Neural cell (in vitro differentiated cells): ENCODE data around the gene NXF1. TPM values are rescaled to one million over a fixed set of nuclear protein-coding genes. Genes with fewer than 3 reads are reported as not detected.

ENCODE experiments used
- H2AFZ ChIP-seq: fragments of 200-600, 300-800 bp; sonication (generic), shearing (Covaris generic); 2 replicates; pipeline ENCODE4 v1.6.0; 2014; ENCODE audit warnings: low read depth, mild to moderate bottlenecking, antibody characterized with exemption, low read length, moderate library complexity
- H3F3A ChIP-seq: fragments of 200-600 bp; shearing (Covaris generic); 2 replicates; pipeline ENCODE4 v1.6.1; 2016; ENCODE audit warnings: mild to moderate bottlenecking, moderate library complexity, mixed read lengths, antibody characterized with exemption, low read length; ENCODE audit not compliant: insufficient read depth, poor library complexity, severe bottlenecking
- H3K27ac ChIP-seq: fragments of 200-600, 300-800 bp; sonication (generic), shearing (Covaris generic); 2 replicates; pipeline ENCODE4 v1.5.1; 2014; ENCODE audit warnings: mild to moderate bottlenecking, low read length, moderate library complexity
- H3K27me3 ChIP-seq: fragments of 300-800, 200-600 bp; sonication (generic), shearing (Covaris generic); 2 replicates; pipeline ENCODE4 v1.6.0; 2014; ENCODE audit warnings: mild to moderate bottlenecking, low read depth, low read length, moderate library complexity; ENCODE audit not compliant: insufficient read depth
- H3K36me3 ChIP-seq: fragments of 300-800, 200-600 bp; sonication (generic), shearing (Covaris generic); 2 replicates; pipeline ENCODE4 v1.5.1; 2014; ENCODE audit warnings: mild to moderate bottlenecking, antibody characterized with exemption, low read length, moderate library complexity; ENCODE audit not compliant: insufficient read depth
- H3K4me2 ChIP-seq: fragments of 300-800, 200-600 bp; sonication (generic), shearing (Covaris generic); 2 replicates; pipeline ENCODE4 v1.6.0; 2014; ENCODE audit warnings: mild to moderate bottlenecking, low read length
- H3K4me3 ChIP-seq: fragments of 300-800, 200-600 bp; sonication (generic), shearing (Covaris generic); 2 replicates; pipeline ENCODE4 v1.5.1; 2014; ENCODE audit warnings: mild to moderate bottlenecking, low read length, moderate library complexity
- H3K79me2 ChIP-seq: fragments of 200-600 bp; shearing (Covaris generic); replicated peaks from 2 replicates; pipeline ENCODE4 v1.6.0; 2014; ENCODE audit warnings: mild to moderate bottlenecking, low read length, moderate library complexity; ENCODE audit not compliant: insufficient read depth
- H3K9ac ChIP-seq: fragments of 300-800, 200-600 bp; sonication (generic), shearing (Covaris generic); 2 replicates; pipeline ENCODE4 v1.6.1; 2016; ENCODE audit warnings: mild to moderate bottlenecking, low read length, mixed read lengths
- H3K9me2 ChIP-seq: fragments of 200-600 bp; shearing (Covaris generic); 2 replicates; pipeline ENCODE4 v1.6.1; 2016; ENCODE audit warnings: mild to moderate bottlenecking, low read length, mixed read lengths; ENCODE audit not compliant: insufficient read depth
- H3K9me3 ChIP-seq: fragments of 200-600, 300-800 bp; sonication (generic), shearing (Covaris generic); 2 replicates; pipeline ENCODE4 v1.6.1; 2016; ENCODE audit warnings: mild to moderate bottlenecking, mixed run types, low read length, moderate library complexity, mixed read lengths
- H4K20me1 ChIP-seq: fragments of 200-600 bp; shearing (Covaris generic); 2 replicates; pipeline ENCODE4 v1.6.1; 2016; ENCODE audit warnings: mild to moderate bottlenecking, mixed run types; ENCODE audit not compliant: insufficient read depth
- CTCF ChIP-seq: fragments of 450-650 bp; IDR thresholded peaks from 2 replicates; pipeline ENCODE4 v1.5.1; 2014; ENCODE audit warnings: antibody characterized with exemption, mild to moderate bottlenecking, moderate library complexity; ENCODE audit not compliant: poor library complexity, severe bottlenecking
- EP300 ChIP-seq: fragments of 450-650 bp; conservative IDR thresholded peaks from 2 replicates; pipeline ENCODE4 v1.6.1; 2014; ENCODE audit warnings: antibody characterized with exemption, mild to moderate bottlenecking, moderate library complexity; ENCODE audit not compliant: poor library complexity, severe bottlenecking
- EZH2 ChIP-seq: fragments of 200-600, 300-800 bp; shearing (Covaris generic), sonication (generic); IDR thresholded peaks from 2 replicates; pipeline ENCODE4 v1.6.1; 2014; ENCODE audit warnings: antibody characterized with exemption, low read length, borderline replicate concordance, mild to moderate bottlenecking; ENCODE audit not compliant: insufficient read depth, poor library complexity, severe bottlenecking
- MXI1 ChIP-seq: fragments of 450-650 bp; conservative IDR thresholded peaks from 2 replicates; pipeline ENCODE4 v1.6.1; 2014; ENCODE audit warnings: antibody characterized with exemption, mild to moderate bottlenecking; ENCODE audit not compliant: poor library complexity, severe bottlenecking
- POLR2AphosphoS5 ChIP-seq: IDR thresholded peaks from 2 replicates; pipeline ENCODE4 v1.6.1; 2012
- RAD21 ChIP-seq: fragments of 450-650 bp; conservative IDR thresholded peaks from 2 replicates; pipeline ENCODE4 v1.6.1; 2014; ENCODE audit warnings: antibody characterized with exemption, mild to moderate bottlenecking, moderate library complexity
- REST ChIP-seq: IDR thresholded peaks from 2 replicates; pipeline ENCODE4 v1.6.1; 2012; ENCODE audit warnings: borderline replicate concordance
- SMC3 ChIP-seq: fragments of 450-650 bp; conservative IDR thresholded peaks from 2 replicates; pipeline ENCODE4 v1.6.1; 2014; ENCODE audit warnings: antibody characterized with exemption, mild to moderate bottlenecking, moderate library complexity; ENCODE audit not compliant: poor library complexity
- TAF1 ChIP-seq: IDR thresholded peaks from 2 replicates; pipeline ENCODE4 v1.6.1; 2012; ENCODE audit warnings: low read depth
- polyA plus RNA-seq: library from polyadenylated mRNA; depleted of rRNA; stranded (reverse); fragments of >200 nt; gene quantifications from 2 replicates; pipeline ENCODE4 v1.2.3, GENCODE V29; 2014

NXF1 gene
- polyA plus RNA-seq, 1 donor from 2014 or later, result 26.0 TPM

GRCh38 chr11:62786318-62787004, 18.8 kb downstream of the NXF1 start:
- Histone ChIP-seq H2AFZ (no peak overlapping the region), H3K27ac (peak overlapping the region; percentile 88), H3K9ac (peak overlapping the region; percentile 87)

GRCh38 chr11:62782753-62783152, 22.5 kb downstream of the NXF1 start:
- Histone ChIP-seq H2AFZ (no peak overlapping the region), H3K27ac (no peak overlapping the region), H4K20me1 (no peaks in the 10 kb centered on the region), H3K36me3 (no peaks in the 10 kb centered on the region), H3F3A (no peaks in the 10 kb centered on the region), H3K79me2 (no peaks in the 10 kb centered on the region), H3K27me3 (no peaks in the 10 kb centered on the region), H3K9me2 (no peaks in the 10 kb centered on the region), H3K4me3 (no peak overlapping the region), H3K4me2 (no peak overlapping the region), H3K9ac (no peak overlapping the region), H3K9me3 (no peaks in the 10 kb centered on the region)
- TF ChIP-seq TAF1, result no peak
- no peak for TF ChIP-seq MXI1
- no peak for TF ChIP-seq CTCF
- no peak for TF ChIP-seq POLR2AphosphoS5
- no peak for TF ChIP-seq EZH2
- TF ChIP-seq EP300, result no peak

More at GRCh38 chr11:62786318-62787004, 18.8 kb downstream of the NXF1 start:
- Histone ChIP-seq H3K79me2 (peaks cover 10% of the 10 kb centered on the region), H3K27me3 (no peaks in the 10 kb centered on the region), H3K4me3 (peak overlapping the region; percentile 90), H3K9me2 (no peaks in the 10 kb centered on the region), H3K9me3 (no peaks in the 10 kb centered on the region), H3F3A (no peaks in the 10 kb centered on the region), H4K20me1 (no peaks in the 10 kb centered on the region), H3K4me2 (peak overlapping the region; percentile 40), H3K36me3 (no peaks in the 10 kb centered on the region)
- TF ChIP-seq TAF1 (peak; percentile 20), POLR2AphosphoS5 (peak; percentile 61), EZH2 (no peak), EP300 (no peak), REST (peak; percentile 31), CTCF (peak; percentile 93), SMC3 (peak; percentile 86), MXI1 (no peak), RAD21 (peak; percentile 63)
